Measurements from ENCODE around the gene CPNE4.

- TF ChIP-seq POLR2A (IDR thresholded peaks at IDR 0.05): no peak
- TF ChIP-seq, protein P1, sequence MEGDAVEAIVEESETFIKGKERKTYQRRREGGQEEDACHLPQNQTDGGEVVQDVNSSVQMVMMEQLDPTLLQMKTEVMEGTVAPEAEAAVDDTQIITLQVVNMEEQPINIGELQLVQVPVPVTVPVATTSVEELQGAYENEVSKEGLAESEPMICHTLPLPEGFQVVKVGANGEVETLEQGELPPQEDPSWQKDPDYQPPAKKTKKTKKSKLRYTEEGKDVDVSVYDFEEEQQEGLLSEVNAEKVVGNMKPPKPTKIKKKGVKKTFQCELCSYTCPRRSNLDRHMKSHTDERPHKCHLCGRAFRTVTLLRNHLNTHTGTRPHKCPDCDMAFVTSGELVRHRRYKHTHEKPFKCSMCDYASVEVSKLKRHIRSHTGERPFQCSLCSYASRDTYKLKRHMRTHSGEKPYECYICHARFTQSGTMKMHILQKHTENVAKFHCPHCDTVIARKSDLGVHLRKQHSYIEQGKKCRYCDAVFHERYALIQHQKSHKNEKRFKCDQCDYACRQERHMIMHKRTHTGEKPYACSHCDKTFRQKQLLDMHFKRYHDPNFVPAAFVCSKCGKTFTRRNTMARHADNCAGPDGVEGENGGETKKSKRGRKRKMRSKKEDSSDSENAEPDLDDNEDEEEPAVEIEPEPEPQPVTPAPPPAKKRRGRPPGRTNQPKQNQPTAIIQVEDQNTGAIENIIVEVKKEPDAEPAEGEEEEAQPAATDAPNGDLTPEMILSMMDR (IDR thresholded peaks at IDR 0.05): no peak
- TF ChIP-seq POLR2AphosphoS5 (IDR thresholded peaks at IDR 0.05): no peak
Observed at GRCh38 chr3:131547585-131547984, 487.2 kb downstream of the CPNE4 start.

Measured in stomach (tissue), 4 donors.